AG10803 (cell line): ENCODE results near the gene TNFRSF11A.

ENCODE experiments used
- DNase-seq: peaks from one replicate; pipeline ENCODE4 v3.0.0; 2010; ENCODE audit warnings: low read depth
- H3K4me3 ChIP-seq: 2 replicates; pipeline ENCODE4 v1.5.1; 2011; ENCODE audit warnings: mild to moderate bottlenecking, low read length, control low read depth
- CTCF ChIP-seq: conservative IDR thresholded peaks from 2 replicates; pipeline ENCODE4 v1.5.1; 2011; ENCODE audit warnings: mild to moderate bottlenecking, low read length, control low read depth, inconsistent platforms

The TNFRSF11A gene

GRCh38 chr18:62361288-62361687, 36.2 kb downstream of the TNFRSF11A start:
- DNase-seq, result no peak

DNA sequence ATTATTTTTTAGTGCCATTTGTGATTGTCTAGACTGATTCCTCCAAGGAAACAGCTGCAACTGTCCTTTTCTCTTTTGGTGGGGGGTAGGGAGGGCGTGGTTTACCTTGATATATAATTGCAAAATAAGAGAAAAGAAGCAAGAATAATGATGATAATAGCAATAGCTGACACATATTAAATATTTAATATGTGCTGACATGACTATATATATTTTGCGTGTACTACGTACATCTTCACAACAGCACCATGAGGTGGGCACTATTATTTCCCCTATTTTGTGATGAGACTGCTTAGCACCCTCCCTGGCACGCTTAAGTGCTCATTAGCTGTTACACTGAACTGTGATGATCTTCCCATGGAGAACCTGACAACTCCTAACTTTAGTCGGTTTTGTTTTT, 39.4 kb downstream of the TNFRSF11A start:
- DNase-seq, result no peak
- no peak overlapping the region for H3K4me3 ChIP-seq
- no peak for TF ChIP-seq CTCF

More at GRCh38 chr18:62361288-62361687, 36.2 kb downstream of the TNFRSF11A start:
- H3K4me3 ChIP-seq, result no peak overlapping the region
- TF ChIP-seq CTCF, result no peak

GRCh38 chr18:62365420-62365819, 40.3 kb downstream of the TNFRSF11A start:
- no peak for TF ChIP-seq CTCF
- no peak overlapping the region for H3K4me3 ChIP-seq
- no peak for DNase-seq

DNA sequence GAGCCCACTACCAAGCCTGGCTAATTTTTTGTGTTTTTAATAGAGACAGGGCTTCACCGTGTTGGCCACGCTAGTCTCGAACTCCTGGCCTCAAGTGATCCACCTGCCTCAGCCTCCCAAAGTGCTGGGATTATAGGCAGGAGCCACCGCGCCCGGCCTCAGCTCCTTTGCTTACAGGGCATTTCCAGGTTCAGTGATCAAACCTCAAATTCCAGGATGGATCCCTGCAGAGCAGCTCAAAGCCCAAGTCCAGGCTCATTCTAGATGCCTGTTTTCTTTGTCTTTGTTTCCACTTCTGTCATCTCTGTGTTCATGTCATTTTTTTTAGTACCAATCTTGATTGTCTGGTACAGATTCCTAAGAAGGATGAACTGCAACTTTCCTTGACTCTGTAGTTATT, 41.9 kb downstream of the TNFRSF11A start:
- no peak overlapping the region for H3K4me3 ChIP-seq
- TF ChIP-seq CTCF, result no peak
- DNase-seq, result no peak

GRCh38 chr18:62368100-62368499, 43.0 kb downstream of the TNFRSF11A start:
- TF ChIP-seq CTCF, result no peak
- DNase-seq, result no peak
- H3K4me3 ChIP-seq, result no peak overlapping the region

DNA sequence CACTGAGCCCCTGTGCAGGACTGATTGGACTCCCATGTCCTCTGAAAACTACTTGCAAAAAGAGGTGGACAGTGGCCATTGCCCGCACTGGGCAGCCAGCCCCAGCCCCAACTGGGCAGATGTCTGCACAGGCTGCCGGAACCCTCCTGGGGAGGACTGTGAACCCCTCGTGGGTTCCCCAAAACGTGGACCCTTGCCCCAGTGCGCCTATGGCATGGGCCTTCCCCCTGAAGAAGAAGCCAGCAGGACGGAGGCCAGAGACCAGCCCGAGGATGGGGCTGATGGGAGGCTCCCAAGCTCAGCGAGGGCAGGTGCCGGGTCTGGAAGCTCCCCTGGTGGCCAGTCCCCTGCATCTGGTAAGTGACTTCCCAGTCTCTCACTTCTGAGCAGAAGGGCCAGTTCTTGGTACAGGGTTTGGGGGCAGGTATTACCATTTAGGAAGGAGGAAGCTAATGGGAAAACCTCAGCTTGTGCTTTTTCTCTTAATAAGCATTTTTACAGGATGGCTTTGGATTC, 44.1 kb downstream of the TNFRSF11A start:
- no peak for TF ChIP-seq CTCF
- no peak for DNase-seq
- H3K4me3 ChIP-seq, result no peak overlapping the region

DNA sequence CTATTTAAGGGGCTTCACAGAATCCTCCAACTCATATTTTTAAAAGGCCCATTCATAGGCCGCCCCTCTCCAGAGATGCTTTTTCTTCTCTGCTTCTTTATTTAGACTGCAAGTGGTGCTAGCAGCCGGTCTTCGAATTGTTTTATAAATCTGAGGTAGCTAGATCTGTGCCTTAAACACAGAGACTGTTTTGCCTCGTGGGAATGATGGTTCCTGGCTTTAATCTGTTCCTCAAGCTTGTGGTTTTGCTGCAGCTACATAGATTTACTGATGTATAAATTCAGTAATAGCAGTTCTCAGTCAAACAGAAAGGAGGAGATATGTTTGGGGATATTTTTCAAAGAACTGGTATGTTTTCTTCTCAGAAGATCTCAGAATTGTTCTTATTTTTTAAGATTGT, 45.3 kb downstream of the TNFRSF11A start:
- DNase-seq, result no peak
- no peak overlapping the region for H3K4me3 ChIP-seq
- no peak for TF ChIP-seq CTCF
